GM21381 (cell line): ENCODE data around the gene CYP19A1.

Source experiments
- ATAC-seq: cut with Tn5 transposase; IDR thresholded peaks from one replicate; pipeline ENCODE4 v1.9.1; 2021; ENCODE audit warnings: mild to moderate bottlenecking, moderate library complexity; ENCODE audit not compliant: unreplicated experiment

The CYP19A1 gene

DNA sequence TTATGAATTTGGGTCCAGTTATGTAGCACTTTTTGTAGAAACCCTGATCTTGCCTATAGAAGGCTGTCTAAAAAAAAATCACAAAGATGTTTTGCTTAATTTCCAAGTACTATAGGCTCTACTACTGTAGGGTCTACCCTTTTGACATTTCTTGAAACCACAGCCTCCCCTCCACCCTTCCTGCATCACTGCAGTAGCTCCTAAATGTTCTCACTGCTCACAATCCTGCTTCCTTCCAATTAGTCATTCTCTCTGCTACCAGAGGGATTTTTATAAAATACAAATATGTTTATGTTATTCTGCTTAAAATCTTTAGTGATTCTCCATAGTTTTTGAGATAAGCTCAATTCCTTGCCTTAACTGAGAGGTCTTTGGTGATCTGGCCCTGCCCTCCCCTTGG is 114.0 kb downstream of the CYP19A1 start:
- ATAC-seq: no peak

DNA sequence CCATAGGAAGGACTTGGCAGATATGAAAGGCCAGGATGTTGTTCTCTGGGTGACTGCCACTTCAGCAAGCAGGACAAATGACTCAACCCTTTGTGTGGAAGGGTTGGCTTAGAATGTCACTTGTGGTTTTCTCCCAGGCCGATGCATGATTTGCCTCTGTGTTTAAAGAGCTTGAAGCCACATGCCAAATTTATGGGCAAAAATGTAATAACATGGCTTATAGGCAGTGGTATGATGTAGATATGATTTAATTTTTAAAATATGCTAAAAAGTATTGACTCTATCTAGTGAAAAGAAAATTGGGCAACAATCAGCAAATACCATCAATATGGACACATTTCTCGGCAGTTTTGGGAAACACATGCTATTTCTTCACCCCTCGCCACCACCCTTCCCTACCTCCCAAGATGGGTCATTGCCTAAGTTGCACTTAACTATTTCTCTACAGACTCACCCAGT is 114.6 kb downstream of the CYP19A1 start:
- no peak for ATAC-seq

DNA sequence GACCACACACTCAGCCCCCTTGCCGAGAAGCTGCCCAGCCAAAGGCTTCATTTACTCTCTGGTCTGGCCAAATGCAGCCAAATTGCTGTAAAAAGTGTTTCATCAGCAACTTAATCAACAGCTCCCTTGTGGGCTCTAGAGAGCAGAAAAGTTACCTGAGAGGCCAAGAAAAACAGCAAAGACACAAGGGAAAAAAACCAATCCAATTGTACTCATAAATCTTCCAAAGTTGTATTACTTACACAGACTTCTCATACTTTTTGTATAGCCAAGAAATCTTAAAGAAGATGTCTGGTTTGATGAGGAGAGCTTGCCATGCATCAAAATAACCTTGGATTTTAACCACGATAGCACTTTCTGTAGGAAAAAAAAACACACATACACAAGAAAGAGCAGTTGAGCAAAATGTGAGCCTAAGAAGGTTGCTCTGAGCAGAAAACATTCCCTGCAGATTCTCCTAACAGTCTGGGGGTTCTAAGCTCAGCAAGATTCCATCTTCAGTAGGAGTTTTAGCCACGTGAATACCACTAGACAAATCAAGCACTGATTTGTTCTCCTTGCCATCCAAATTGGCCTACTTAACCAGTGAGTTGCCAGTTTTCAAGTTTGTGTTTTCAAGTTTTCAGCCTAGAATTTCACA is 120.0 kb downstream of the CYP19A1 start:
- ATAC-seq: no peak

DNA sequence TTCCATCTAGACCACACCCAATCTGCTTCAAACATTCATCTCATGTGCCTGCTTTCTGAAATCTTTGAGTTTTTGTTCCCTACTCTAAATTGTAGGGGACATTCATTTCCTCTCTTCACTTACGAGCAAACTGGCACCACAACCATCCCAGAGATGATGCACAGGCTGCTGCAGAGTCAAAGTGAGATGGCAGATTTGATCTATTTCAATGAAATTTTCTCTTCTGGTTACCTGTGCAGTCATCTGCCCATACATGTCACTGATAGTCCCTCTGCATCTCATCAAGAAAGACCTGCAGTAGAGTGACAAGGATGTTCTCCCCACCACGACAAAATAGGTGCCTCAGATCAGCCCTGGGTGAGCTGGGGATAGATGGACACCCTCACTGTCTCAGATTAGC is 125.5 kb downstream of the CYP19A1 start:
- no peak for ATAC-seq

DNA sequence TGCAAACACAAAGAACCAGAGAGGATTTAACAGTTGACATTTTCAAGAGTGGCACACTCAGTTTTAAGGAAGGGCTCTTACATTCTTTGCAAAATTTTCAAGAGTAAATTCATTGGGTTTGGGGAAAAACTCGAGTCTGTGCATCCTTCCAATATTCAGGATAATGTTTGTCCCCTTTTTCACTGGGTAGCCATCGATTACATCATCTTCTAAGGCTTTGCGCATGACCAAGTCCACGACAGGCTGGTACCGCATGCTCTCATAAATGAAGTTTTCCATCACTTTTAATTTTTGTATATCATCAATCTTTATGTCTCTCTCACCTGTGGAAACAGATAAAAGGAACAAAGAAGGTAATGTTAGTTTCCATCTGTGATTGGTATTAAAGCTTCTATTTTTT is 126.2 kb downstream of the CYP19A1 start:
- ATAC-seq: no peak

DNA sequence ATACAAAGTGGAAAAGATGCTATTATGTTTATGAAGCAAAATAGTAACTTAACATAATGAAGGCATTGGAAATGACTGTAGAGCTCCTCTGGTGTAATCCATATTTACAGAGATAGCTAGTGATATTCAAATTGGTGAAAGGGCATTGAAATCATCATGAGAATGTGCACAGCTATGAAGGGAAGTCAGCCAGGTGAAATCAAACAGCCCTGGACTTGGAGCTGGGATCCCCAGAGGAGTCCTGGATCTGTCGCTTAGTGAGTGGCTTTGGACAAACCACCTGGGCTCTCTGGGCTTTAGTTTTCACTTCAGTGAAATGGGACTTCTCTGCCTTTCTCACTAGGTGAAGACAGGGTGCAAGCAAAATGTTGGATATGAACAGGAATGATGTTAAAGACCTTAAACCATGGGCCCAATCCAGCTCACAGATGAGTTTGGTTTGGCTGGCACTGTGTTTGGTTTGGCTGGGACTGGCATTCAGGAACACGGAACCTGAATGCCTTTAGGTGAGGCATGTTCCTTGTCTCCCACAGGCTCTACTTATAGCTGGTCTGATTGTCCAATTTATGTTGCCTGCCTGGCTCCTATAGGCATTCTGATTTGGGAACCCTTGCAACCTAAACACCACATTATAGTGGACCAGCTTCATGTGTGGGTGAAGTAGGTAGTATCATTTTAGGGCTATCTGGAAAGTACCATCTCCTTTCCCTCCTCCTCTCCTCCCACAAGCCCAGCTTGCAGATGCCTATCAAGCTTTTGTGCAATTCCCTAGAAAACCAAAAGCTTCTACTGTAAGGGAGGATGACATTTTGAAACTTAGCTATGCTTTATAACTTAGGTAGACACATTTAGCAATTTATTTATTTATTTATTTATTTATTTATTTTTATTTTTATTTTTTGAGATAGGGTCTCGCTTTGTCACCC is 133.1 kb downstream of the CYP19A1 start:
- ATAC-seq: no peak

DNA sequence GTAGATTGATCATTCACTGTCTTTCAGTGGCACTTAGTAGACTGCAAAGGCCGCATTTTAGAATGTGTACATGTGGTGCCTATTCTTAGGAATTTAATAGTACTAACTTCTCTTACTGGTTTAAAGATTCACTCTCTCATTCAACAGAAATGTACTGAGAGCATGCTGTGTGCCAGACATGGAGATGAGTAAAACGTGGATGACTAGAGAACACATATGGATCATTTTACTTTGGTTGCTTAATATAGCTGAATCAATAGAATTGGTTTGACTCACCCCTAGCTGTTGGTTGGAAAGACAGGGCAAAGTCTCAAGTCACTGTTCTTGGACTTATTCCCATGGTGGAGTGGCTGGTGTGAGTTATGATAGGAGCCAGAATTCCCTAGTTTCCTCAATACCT is 134.6 kb downstream of the CYP19A1 start:
- ATAC-seq: no peak

DNA sequence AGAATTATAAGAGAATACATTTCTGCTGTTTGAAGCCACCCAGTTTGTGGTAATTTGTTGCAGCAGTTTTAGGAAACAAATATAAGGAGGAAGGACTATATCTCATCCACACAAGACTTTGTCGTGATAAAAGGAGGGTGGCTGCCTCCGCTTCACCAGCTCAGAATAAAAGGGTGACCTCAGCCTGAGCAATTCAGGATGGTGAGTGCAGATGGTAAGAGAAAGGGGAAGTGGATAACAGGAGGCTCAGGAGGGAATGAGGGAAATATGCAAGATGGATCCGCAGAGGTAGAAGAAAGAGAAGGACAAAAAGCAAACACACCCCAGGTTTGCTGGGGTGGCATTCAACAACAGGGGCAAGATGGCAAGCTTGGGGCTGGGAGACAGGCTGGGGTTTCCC is 135.6 kb downstream of the CYP19A1 start:
- no peak for ATAC-seq

DNA sequence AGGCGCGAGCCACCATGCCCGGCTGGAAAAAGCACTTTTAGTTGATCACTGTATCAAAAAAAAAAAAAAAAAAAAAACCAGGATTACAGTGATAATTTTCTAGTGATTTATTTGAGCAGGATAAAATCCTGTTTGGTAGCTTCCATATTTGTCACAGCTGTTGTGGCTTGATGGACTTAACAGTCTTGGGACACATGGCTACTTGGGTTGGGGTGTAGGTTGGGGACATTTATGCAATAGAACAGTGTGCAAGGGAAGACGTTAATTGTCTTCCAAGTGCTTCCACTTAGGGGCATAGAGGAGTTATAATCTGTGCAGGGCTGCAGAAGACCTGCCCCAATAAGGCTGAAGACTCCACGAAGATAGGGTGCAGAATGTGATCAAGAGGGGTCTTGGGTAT is 136.8 kb downstream of the CYP19A1 start:
- ATAC-seq: no peak

DNA sequence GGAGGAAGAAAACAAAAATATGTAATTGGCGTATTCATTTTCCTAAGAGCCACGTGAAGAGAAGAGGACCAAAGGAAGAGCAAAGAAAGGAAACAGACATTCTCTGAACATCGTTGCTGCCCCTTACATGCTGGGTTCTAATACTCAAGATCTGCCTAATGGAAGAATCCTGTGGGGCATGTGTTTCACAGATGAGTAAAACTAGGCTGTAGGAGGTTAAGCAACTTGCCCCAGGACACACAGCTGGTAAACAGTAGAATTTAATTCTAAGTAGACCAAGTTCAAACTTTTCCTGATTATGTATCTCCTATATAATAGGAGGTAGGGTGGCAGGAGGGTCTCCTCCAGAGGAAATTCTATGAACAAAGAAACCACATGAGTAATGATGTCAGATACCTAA is 137.6 kb downstream of the CYP19A1 start:
- no peak for ATAC-seq

DNA sequence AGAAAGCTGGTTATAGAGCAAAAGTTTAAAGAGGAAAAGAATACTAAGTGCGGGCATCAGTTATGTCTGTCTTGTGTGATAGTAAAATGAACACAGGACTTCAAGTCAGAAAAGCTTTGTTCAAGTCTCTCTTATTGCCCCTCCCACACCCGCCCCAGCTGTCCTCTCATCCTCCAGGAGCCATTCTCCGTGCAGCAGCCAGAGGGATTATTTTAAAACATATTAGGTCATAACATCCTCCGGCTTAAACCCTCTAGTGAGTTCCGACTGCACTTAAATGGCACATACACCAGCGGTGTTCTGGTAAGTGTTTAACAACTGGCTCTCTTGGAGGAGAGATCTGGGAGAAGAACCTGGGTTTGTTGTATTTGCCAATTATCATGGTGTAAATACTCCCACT is 138.9 kb downstream of the CYP19A1 start:
- ATAC-seq: no peak

DNA sequence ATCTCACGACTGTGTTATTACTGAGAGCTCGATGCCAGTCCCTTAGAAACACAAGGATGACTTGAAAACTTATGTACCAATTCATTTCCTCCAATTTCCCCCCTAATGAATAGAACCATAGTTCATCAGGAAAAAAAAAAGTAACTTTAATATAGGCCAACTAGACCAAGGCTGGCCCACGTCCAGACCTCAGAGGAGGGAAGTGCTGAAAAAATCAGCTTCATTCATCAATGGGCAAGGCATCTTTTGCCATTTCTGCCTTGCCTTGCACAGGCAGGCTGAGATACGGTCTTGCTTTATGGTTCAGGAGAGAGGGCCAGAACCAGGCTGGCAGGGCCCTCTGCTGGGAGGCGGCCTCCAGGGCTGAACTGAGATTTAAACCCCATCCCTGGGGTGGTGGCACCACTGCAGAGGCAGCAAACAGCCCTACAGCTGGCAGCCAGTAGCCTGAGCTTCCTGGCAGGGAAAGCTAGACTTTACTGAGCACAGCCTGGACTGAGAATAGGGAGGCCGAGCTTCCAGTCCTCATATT is 139.6 kb downstream of the CYP19A1 start:
- no peak for ATAC-seq

DNA sequence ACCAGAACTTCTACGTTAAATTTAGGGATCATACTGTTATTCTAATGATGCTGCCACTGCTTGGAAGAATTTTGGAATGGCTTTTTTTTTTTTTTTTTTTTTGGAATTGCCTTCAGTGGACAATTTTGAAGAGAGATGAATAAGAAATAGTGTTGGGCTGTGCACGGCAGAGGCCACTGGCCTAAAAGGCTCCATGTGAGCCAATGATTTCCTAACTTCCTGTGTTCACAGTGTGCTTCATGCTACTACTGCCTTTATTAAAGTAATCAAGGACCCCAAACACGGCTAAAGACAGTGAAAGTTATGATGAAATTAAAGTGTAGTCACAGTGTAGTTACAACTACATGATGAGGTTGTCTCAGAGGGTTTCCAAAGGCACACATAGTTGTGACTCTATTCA is 142.9 kb downstream of the CYP19A1 start:
- no peak for ATAC-seq

DNA sequence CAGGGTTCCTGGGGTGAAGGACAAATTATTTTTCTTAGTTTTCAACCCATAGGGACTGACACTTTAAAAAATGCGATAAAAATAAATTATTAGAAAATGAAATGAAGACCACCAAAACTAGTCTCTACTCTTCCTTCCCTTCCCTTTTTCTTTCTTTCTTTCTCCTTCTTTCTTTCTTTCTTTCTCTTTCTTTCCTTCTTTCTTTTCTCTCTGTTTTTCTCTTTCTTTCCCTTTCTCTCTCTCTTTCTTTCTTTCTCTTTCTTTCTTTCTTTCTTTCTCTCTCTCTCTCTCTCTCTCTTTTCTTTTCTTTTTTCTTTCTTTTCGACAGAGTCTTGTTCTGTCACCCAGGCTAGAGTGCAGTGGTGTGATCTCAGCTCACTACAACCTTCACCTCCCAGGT is 144.4 kb downstream of the CYP19A1 start:
- ATAC-seq: no peak

DNA sequence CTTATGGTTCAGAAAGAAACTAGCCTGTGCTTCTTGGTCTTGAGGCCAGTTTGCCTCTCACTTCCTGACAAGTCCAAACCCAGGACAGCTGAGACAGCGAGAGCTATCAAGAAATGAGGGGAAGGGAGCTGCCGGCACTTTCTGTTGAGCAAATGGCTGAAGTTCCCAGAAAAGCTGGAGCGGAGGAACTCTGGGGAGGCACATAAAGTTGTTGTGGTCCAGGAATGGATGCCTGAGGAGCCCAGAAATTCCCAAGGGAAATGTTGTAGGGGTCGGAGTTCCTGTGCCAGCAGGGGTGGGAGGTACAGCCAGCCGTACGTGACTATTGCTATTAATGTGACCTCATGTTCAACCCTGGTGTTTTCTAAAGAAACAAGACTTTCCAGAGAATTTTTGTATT is 144.9 kb downstream of the CYP19A1 start:
- no peak for ATAC-seq

DNA sequence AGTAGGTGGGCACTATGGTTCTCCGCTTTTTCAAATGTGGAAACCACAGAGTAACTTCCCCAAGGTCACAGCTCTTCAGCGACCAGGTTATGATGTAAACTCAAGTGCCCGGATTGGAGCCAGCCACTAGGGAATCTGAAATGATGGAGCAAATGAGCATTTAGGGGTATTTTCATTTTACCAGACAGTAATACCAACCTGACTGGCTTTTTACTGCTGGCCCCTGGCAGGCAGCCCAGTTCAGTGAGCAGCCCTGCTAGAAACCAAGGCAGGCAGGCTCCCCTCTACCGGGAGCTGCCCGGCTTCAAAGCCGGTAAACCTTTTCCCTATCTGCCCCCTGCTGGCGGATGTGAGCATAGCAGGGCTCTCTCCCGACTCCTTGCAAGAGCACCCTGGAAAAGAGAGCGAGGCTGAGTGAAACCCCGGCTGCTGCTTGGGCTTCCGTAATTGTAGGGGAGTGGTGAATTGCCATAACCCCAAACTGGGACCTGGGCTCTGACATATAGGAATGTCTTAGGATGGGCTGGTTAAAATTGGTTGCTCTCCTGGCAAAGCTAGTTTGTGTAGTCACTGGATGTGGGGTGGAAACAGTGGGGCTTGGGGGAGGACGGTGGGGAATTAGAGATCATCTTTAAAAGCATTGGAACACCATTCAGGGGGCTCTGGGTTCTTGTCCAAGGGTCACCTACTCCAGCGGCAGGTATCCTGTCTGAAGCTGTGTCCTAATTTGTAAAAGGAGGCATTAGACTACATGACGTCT is 145.7 kb downstream of the CYP19A1 start:
- ATAC-seq: no peak

DNA sequence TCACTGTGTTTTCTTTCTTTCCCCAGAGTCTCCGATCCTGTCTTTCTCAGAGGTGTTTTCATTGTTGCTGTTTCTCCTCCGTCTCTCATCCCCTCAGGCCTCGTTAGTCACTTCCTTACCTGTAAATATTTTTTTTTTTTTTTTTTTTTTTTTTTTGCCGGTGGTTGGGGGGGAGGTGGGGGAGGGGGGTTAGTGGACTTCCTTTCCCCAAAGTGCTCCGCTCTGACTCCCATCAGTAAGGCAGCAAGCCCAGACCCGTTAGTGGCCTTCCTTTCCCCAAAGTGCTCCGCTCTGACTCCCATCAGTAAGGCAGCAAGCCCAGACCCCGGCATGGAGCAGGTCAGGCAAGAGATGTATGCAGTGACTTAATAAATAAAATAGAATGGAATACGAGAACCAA is 146.6 kb downstream of the CYP19A1 start:
- no peak for ATAC-seq

DNA sequence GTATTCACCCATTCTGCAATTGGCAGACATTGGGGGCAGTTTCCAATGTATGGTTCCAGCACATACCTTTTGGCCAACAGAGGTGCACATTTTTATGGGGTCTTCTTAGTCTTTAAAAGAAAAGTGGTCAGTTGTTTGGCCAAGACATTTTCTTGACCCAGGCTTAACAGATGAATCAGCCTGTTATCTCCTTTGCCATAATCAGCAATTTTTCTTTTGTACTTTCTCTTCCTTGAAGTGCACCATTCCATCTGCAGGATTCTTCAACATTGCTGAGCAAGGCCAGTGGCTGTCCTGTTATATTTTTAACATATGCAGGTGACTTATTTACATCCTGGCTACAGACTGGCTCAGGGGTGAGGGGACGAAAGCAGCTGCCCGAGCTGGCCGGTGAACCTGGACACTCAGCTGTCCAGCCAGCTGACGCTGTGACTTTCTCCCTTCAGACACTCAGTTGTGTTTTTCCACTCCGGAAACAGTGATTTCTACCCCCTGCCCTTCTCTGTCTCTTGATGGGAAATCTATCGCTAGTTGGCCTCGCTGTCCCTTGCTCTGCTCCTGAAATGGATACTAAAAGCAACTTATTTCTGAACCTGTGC is 147.2 kb downstream of the CYP19A1 start:
- no peak for ATAC-seq

DNA sequence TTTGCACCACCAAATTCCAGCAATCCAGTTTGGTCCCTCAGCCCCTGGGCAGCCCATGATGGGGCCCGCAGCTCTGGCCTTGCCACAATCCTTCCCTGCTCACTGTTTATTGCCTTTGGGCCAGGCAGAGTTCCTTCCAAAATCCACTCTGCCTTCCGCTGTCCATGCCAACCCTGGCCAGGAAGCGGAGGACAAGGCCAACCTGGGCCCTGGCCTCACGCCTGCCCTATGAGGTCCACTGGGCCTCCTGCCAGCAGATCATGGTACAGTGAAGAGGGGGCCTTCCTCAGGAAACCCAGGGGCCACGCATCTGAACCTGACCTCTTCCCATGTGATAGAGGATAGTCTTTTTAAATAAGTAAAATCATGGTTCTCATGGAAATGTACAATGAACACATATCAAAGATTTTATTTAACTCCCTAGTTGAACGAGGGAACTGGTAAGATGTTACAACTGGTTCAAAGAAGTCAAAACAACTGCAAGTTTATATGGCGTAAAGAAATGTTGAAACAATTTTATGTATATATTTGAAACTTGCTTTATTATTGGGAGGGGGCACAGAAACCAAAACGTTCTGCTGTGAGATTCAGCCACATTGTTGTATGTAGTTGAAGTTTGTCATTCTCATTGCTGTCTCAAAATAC is 147.8 kb downstream of the CYP19A1 start:
- ATAC-seq: no peak

DNA sequence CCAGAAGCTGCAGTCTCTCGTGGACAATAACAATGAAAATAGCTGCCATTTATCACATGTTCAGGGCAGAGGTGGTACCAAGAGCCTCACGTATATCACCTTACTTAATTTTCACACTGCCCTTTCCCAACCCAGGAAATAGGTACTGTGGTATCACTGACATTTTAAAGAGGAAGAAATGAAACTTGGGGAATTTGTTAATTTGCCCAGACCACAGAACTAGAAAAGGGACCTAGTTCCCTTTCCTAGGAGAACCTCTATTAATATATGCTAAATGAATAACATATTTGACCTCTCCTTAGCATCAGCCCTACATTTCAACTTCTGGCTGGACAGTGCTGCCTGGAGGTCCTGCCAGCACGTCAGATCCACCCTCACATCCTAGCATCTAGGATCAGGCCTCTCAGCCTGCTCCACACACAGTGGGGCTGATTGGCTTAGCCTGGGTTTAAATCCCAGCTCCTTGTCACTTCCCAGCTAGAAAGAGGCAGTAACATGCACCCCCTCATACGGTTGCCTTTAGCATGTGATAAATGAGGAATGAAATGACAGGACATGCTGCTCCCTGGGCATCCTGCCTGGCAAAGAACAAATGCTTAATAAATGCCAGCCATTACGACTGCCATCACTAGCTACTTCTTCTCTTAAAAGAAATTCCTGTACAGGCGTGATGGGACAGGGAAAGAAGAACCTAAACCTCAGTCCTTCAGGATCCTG is 148.6 kb downstream of the CYP19A1 start:
- no peak for ATAC-seq
